MV-4-11 (cell line): Measurements from ENCODE around the gene MAP1LC3A.

Source experiments
- DNase-seq: peaks from one replicate; lab custom pipeline; 2025; lab: John Stamatoyannopoulos, UW

Gene MAP1LC3A

GRCh38 chr20:34575756-34576155 lies 17.2 kb downstream of the MAP1LC3A start:
- DNase-seq = no peak

- no peak for DNase-seq
These were observed 18.5 kb downstream of the MAP1LC3A start for GRCh38 chr20:34577061-34577460.

- peak; percentile 53 for DNase-seq
These were observed 19.5 kb downstream of the MAP1LC3A start for GRCh38 chr20:34578025-34578424.

- DNase-seq = no peak
These were observed 20.0 kb downstream of the MAP1LC3A start for GRCh38 chr20:34578521-34578920.

GRCh38 chr20:34579191-34579978 lies 20.9 kb downstream of the MAP1LC3A start:
- peak; percentile 54 for DNase-seq

- peak; percentile 62 for DNase-seq
These were observed 21.7 kb downstream of the MAP1LC3A start for GRCh38 chr20:34579979-34580940.

GRCh38 chr20:34581341-34582184 lies 23.0 kb downstream of the MAP1LC3A start:
- DNase-seq = no peak

- DNase-seq = no peak
These were observed 23.7 kb downstream of the MAP1LC3A start for GRCh38 chr20:34582221-34582620.

GRCh38 chr20:34582911-34583310 lies 24.4 kb downstream of the MAP1LC3A start:
- DNase-seq = no peak

GRCh38 chr20:34583544-34583943 lies 25.0 kb downstream of the MAP1LC3A start:
- no peak for DNase-seq

GRCh38 chr20:34585019-34585418 lies 26.5 kb downstream of the MAP1LC3A start:
- DNase-seq = no peak

- no peak for DNase-seq
These were observed 28.1 kb downstream of the MAP1LC3A start for GRCh38 chr20:34586488-34587163.

GRCh38 chr20:34595377-34596184 lies 37.1 kb downstream of the MAP1LC3A start:
- DNase-seq = no peak

- peak; percentile 68 for DNase-seq
These were observed 42.6 kb downstream of the MAP1LC3A start for GRCh38 chr20:34600892-34601653.

GRCh38 chr20:34604980-34605788 lies 46.7 kb downstream of the MAP1LC3A start:
- no peak for DNase-seq

GRCh38 chr20:34607066-34607465 lies 48.5 kb downstream of the MAP1LC3A start:
- DNase-seq = no peak
